SK-N-SH (cell line): ENCODE results near the gene AZIN2. TPM values are rescaled to one million over a fixed set of nuclear protein-coding genes. Genes with fewer than 3 reads are reported as not detected.

ENCODE experiments used
- CTCF ChIA-PET: fragments of 300-600, 350-600 bp; formaldehyde crosslinking; extraction: SDS; loops from one replicate; lab custom pipeline; 2021; lab: Yijun Ruan, JAX
- POLR2A ChIA-PET: fragments of 350-600 bp; sonication (Branson Sonifier 250); formaldehyde crosslinking; extraction: SDS; loops from one replicate; lab custom pipeline; 2020; ENCODE audit warnings: antibody characterized with exemption, inconsistent platforms; lab: Yijun Ruan, JAX
- DNase-seq: peaks from one replicate; pipeline ENCODE4 v3.0.0; 2012
- H2AFZ ChIP-seq: fragments of 200-600 bp; sonication (generic); 2 replicates; pipeline ENCODE4 v1.8.1; 2016; ENCODE audit warnings: antibody characterized with exemption, mild to moderate bottlenecking, low read depth
- H3F3A ChIP-seq: fragments of 200-600 bp; sonication (generic); replicated peaks from 2 replicates; pipeline ENCODE3; 2016; ENCODE audit warnings: antibody characterized with exemption, mild to moderate bottlenecking; ENCODE audit not compliant: insufficient read depth
- H3K27ac ChIP-seq, 2 experiments: fragments of 200-500 bp in 1 of 2; fragments of 200-600 bp in 1 of 2; sonication (Bioruptor generic) in 1 of 2; sonication (generic), shearing (Covaris generic) in 1 of 2; 2 replicates each; pipeline versions ENCODE4 v1.5.1 to v1.6.1; 2014 to 2016; ENCODE audit warnings: low read depth in 2 of 2, inconsistent platforms in 1 of 2, low read length in 1 of 2, mild to moderate bottlenecking in 1 of 2, mixed read lengths in 1 of 2
- H3K27me3 ChIP-seq: fragments of 200-600 bp; sonication (generic), shearing (Covaris generic); 2 replicates; pipeline ENCODE4 v1.6.1; 2016; ENCODE audit warnings: mixed run types; ENCODE audit not compliant: insufficient read depth
- H3K36me3 ChIP-seq, 2 experiments: fragments of 200-500 bp in 1 of 2; fragments of 200-600 bp in 1 of 2; sonication (Bioruptor generic) in 1 of 2; sonication (generic) in 1 of 2; replicated peaks in 1 of 2; 2 replicates each; pipeline versions ENCODE3 to v1.5.1; 2014 to 2016; ENCODE audit warnings: low read length in 1 of 2, mild to moderate bottlenecking in 1 of 2; ENCODE audit not compliant: insufficient read depth in 2 of 2, control insufficient read depth in 1 of 2
- H3K4me1 ChIP-seq, 2 experiments: fragments of 200-500 bp in 1 of 2; fragments of 200-600 bp in 1 of 2; sonication (Bioruptor generic) in 1 of 2; sonication (generic), shearing (Covaris generic) in 1 of 2; 2 replicates each; pipeline versions ENCODE4 v1.5.1 to v1.6.1; 2014 to 2016; ENCODE audit warnings: low read depth in 1 of 2, low read length in 1 of 2, mixed run types in 1 of 2; ENCODE audit not compliant: insufficient read depth in 2 of 2, control insufficient read depth in 1 of 2
- H3K4me2 ChIP-seq: fragments of 200-600 bp; sonication (generic), shearing (Covaris generic); 2 replicates; pipeline ENCODE4 v1.6.1; 2017; ENCODE audit warnings: mixed run types
- H3K4me3 ChIP-seq, 2 experiments: fragments of 200-500 bp in 1 of 2; fragments of 200-600 bp in 1 of 2; sonication (Bioruptor generic) in 1 of 2; sonication (generic), shearing (Covaris generic) in 1 of 2; 2 replicates each; pipeline versions ENCODE4 v1.5.1 to v1.8.1; 2014 to 2016; ENCODE audit warnings: low read depth in 2 of 2, inconsistent platforms in 1 of 2, low read length in 1 of 2, mild to moderate bottlenecking in 1 of 2, mixed read lengths in 1 of 2, moderate library complexity in 1 of 2
- H3K79me2 ChIP-seq: fragments of 200-600 bp; sonication (generic); 2 replicates; pipeline ENCODE4 v1.8.1; 2017; ENCODE audit warnings: mild to moderate bottlenecking; ENCODE audit not compliant: insufficient read depth
- H3K9ac ChIP-seq: fragments of 200-600 bp; sonication (generic); 2 replicates; pipeline ENCODE4 v1.6.1; 2017; ENCODE audit warnings: mixed run types
- H3K9me2 ChIP-seq: fragments of 200-600 bp; sonication (generic); 2 replicates; pipeline ENCODE4 v1.6.1; 2017; ENCODE audit warnings: mixed run types
- H3K9me3 ChIP-seq: fragments of 200-600 bp; sonication (generic); 2 replicates; pipeline ENCODE4 v1.6.1; 2017; ENCODE audit warnings: mixed run types, mild to moderate bottlenecking, moderate library complexity
- H4K20me1 ChIP-seq: fragments of 200-600 bp; sonication (generic); 2 replicates; pipeline ENCODE4 v1.6.1; 2017; ENCODE audit warnings: mild to moderate bottlenecking, mixed run types; ENCODE audit not compliant: insufficient read depth
- ELF1 ChIP-seq: IDR thresholded peaks from 2 replicates; pipeline ENCODE4 v1.4.0; 2012
- FOXJ3 ChIP-seq: sonication (generic); formaldehyde crosslinking; IDR thresholded peaks from 2 replicates; pipeline ENCODE4 v1.5.1; 2020; ENCODE audit warnings: mild to moderate bottlenecking, missing genetic modification reagents
- IRF3 ChIP-seq: fragments of 150-350 bp; IDR thresholded peaks from 2 replicates; pipeline ENCODE4 v1.6.1; 2016; ENCODE audit warnings: mild to moderate bottlenecking, low read depth, low read length
- MXI1 ChIP-seq: IDR thresholded peaks from 2 replicates; pipeline ENCODE4 v1.6.1; 2012; ENCODE audit warnings: mild to moderate bottlenecking, low read depth, low read length, improper control_type of control experiment
- NFIC ChIP-seq: IDR thresholded peaks from 2 replicates; pipeline ENCODE4 v1.4.0; 2012; ENCODE audit warnings: borderline replicate concordance
- RAD21 ChIP-seq: IDR thresholded peaks from 2 replicates; pipeline ENCODE4 v1.6.1; 2012; ENCODE audit warnings: mild to moderate bottlenecking, low read length
- RCOR1 ChIP-seq: fragments of 150-350 bp; IDR thresholded peaks from 2 replicates; pipeline ENCODE4 v1.6.1; 2017; ENCODE audit warnings: antibody characterized with exemption, low read length
- RXRA ChIP-seq: IDR thresholded peaks from 2 replicates; pipeline ENCODE4 v1.4.0; 2012; ENCODE audit warnings: low read depth, mild to moderate bottlenecking, borderline replicate concordance
- SIN3A ChIP-seq: IDR thresholded peaks from 2 replicates; pipeline ENCODE4 v1.6.1; 2012; ENCODE audit warnings: low read depth, mild to moderate bottlenecking, low read length, moderate library complexity, borderline replicate concordance
- YY1 ChIP-seq: IDR thresholded peaks from 2 replicates; pipeline ENCODE4 v1.4.0; 2012; ENCODE audit warnings: low read depth, mild to moderate bottlenecking
- WGBS: methylation state at CpG from one replicate; pipeline ENCODE4 v1.1.6; 2017; ENCODE audit warnings: low lambda C conversion rate; 5-methylcytosine and 5-hydroxymethylcytosine counted together
- polyA plus RNA-seq, 3 experiments: library from polyadenylated mRNA; depleted of rRNA; stranded (reverse); fragments of >200 nt; gene quantifications; 2 replicates each; pipeline ENCODE4 v1.2.3, GENCODE V29; 2012
- TF ChIP-seq, protein P1 (sequence below): IDR thresholded peaks from 2 replicates; pipeline ENCODE4; 2012
- TF ChIP-seq, protein P2 (sequence below): IDR thresholded peaks from 2 replicates; pipeline ENCODE4 v1.6.1; 2012; ENCODE audit warnings: mild to moderate bottlenecking, low read depth, low read length, moderate library complexity
- TF ChIP-seq, protein P3 (sequence below): IDR thresholded peaks from 2 replicates; pipeline ENCODE4 v1.4.0; 2012; ENCODE audit warnings: low read depth, borderline replicate concordance

AZIN2 gene
- polyA plus RNA-seq, 1 of the 3 experiments (the other 2 are of a cell fraction), result 17.8 TPM

- no peak overlapping the region for H2AFZ ChIP-seq
- H3K9me3 ChIP-seq, result no peaks in the 10 kb centered on the region
- H4K20me1 ChIP-seq, result no peaks in the 10 kb centered on the region
- WGBS, result 82% methylated on average over 5 of the region's 5 CpGs
- peaks cover 11% of the 10 kb centered on the region for H3K79me2 ChIP-seq
- H3K4me2 ChIP-seq, result no peak overlapping the region
- H3K36me3 ChIP-seq, result no peaks in the 10 kb centered on the region
- CTCF ChIA-PET, result interaction anchor here (1.1 to 2.7 kb wide), 3 partner anchors 8 to 35 kb away, joined by 3 to 9 read pairs (median 5); no protein-coding TSS in a partner anchor
- H3K4me3 ChIP-seq, result no peak overlapping the region
- H3K4me1 ChIP-seq, result peaks cover 0 to 8% of the 10 kb centered on the region in 2 experiments; a peak in 1 of 4 replicates
- TF ChIP-seq, protein P1, sequence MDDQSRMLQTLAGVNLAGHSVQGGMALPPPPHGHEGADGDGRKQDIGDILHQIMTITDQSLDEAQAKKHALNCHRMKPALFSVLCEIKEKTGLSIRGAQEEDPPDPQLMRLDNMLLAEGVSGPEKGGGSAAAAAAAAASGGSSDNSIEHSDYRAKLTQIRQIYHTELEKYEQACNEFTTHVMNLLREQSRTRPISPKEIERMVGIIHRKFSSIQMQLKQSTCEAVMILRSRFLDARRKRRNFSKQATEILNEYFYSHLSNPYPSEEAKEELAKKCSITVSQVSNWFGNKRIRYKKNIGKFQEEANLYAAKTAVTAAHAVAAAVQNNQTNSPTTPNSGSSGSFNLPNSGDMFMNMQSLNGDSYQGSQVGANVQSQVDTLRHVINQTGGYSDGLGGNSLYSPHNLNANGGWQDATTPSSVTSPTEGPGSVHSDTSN, result no peak
- no peak for TF ChIP-seq NFIC
- no peak for TF ChIP-seq YY1
- TF ChIP-seq SIN3A, result no peak
- no peak for TF ChIP-seq RXRA
- TF ChIP-seq, all 33 proteins: peak for 0
- Histone ChIP-seq H3F3A (no peaks in the 10 kb centered on the region), H3K27ac (no peak overlapping the region), H3K9ac (no peak overlapping the region), H3K27me3 (no peaks in the 10 kb centered on the region), H3K9me2 (no peaks in the 10 kb centered on the region)
- POLR2A ChIA-PET, result no interaction called here
- DNase-seq, result no peak
These were observed 40.8 kb downstream of the AZIN2 start for GRCh38 chr1:33121728-33122127.

GRCh38 chr1:33122483-33123178 is 41.7 kb downstream of the AZIN2 start:
- 89% methylated on average over 7 of the region's 7 CpGs for WGBS
- CTCF ChIA-PET, result interaction anchor here (1.1 to 2.7 kb wide), 4 partner anchors 9 to 246 kb away, joined by 3 to 9 read pairs (median 4); no protein-coding TSS in a partner anchor
- Histone ChIP-seq H3K9ac (no peak overlapping the region), H3K27me3 (no peaks in the 10 kb centered on the region), H3K27ac (no peak overlapping the region), H3K36me3 (no peaks in the 10 kb centered on the region), H2AFZ (no peak overlapping the region), H3K4me3 (no peak overlapping the region)
- TF ChIP-seq IRF3, result no peak
- no peak for TF ChIP-seq MXI1
- no peak for TF ChIP-seq ELF1
- no peak for TF ChIP-seq SIN3A
- no peak for TF ChIP-seq RAD21
- no peak for TF ChIP-seq RCOR1
- no peak for TF ChIP-seq FOXJ3 (CRISPR knock-in tag)
- TF ChIP-seq RXRA, result no peak
- no peak for TF ChIP-seq NFIC
- TF ChIP-seq, protein P2, sequence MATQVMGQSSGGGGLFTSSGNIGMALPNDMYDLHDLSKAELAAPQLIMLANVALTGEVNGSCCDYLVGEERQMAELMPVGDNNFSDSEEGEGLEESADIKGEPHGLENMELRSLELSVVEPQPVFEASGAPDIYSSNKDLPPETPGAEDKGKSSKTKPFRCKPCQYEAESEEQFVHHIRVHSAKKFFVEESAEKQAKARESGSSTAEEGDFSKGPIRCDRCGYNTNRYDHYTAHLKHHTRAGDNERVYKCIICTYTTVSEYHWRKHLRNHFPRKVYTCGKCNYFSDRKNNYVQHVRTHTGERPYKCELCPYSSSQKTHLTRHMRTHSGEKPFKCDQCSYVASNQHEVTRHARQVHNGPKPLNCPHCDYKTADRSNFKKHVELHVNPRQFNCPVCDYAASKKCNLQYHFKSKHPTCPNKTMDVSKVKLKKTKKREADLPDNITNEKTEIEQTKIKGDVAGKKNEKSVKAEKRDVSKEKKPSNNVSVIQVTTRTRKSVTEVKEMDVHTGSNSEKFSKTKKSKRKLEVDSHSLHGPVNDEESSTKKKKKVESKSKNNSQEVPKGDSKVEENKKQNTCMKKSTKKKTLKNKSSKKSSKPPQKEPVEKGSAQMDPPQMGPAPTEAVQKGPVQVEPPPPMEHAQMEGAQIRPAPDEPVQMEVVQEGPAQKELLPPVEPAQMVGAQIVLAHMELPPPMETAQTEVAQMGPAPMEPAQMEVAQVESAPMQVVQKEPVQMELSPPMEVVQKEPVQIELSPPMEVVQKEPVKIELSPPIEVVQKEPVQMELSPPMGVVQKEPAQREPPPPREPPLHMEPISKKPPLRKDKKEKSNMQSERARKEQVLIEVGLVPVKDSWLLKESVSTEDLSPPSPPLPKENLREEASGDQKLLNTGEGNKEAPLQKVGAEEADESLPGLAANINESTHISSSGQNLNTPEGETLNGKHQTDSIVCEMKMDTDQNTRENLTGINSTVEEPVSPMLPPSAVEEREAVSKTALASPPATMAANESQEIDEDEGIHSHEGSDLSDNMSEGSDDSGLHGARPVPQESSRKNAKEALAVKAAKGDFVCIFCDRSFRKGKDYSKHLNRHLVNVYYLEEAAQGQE, result no peak
- TF ChIP-seq, protein P3, sequence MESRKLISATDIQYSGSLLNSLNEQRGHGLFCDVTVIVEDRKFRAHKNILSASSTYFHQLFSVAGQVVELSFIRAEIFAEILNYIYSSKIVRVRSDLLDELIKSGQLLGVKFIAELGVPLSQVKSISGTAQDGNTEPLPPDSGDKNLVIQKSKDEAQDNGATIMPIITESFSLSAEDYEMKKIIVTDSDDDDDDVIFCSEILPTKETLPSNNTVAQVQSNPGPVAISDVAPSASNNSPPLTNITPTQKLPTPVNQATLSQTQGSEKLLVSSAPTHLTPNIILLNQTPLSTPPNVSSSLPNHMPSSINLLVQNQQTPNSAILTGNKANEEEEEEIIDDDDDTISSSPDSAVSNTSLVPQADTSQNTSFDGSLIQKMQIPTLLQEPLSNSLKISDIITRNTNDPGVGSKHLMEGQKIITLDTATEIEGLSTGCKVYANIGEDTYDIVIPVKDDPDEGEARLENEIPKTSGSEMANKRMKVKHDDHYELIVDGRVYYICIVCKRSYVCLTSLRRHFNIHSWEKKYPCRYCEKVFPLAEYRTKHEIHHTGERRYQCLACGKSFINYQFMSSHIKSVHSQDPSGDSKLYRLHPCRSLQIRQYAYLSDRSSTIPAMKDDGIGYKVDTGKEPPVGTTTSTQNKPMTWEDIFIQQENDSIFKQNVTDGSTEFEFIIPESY, result no peak
- TF ChIP-seq, all 33 proteins: peak for 0
- Histone ChIP-seq H4K20me1 (no peaks in the 10 kb centered on the region), H3K9me2 (no peaks in the 10 kb centered on the region), H3K4me2 (no peak overlapping the region), H3K4me1 (peaks cover 0 to 8% of the 10 kb centered on the region in 2 experiments; a peak in 1 of 4 replicates), H3F3A (peaks cover 2% of the 10 kb centered on the region), H3K79me2 (peaks cover 14% of the 10 kb centered on the region), H3K9me3 (no peaks in the 10 kb centered on the region)
- POLR2A ChIA-PET, result no interaction called here
- DNase-seq, result no peak
